T-cell (primary cell): ENCODE measurements around the gene RNF25. TPM values are rescaled to one million over a fixed set of nuclear protein-coding genes. Genes with fewer than 3 reads are reported as not detected.
A peak's percentile ranks its signal among the peaks of the same experiment; 100 is the strongest.

Source experiments
- ATAC-seq, 4 experiments: fragments of 200-7000 bp in 3 of 4; fragments of 150-1000 bp in 1 of 4; cut with Tn5 transposase; replicated peaks in 1 of 4; 1 replicate in 3 of 4; 2 replicates in 1 of 4; pipeline ENCODE4 v1.10.0; 2021; ENCODE audit warnings: moderate library complexity in 3 of 4, mild to moderate bottlenecking in 2 of 4, moderate number of reproducible peaks in 1 of 4
- CTCF ChIA-PET, 2 donors: fragments of 300-600 bp; sonication (Branson Sonifier 250); formaldehyde crosslinking; loops; one replicate each; lab custom pipeline; 2022; ENCODE audit warnings: antibody characterized with exemption in 2 of 2; lab: Charles Lee
- POLR2A ChIA-PET, 2 donors: fragments of 300-600 bp; sonication (Branson Sonifier 250); formaldehyde crosslinking; loops; one replicate each; lab custom pipeline; 2022; ENCODE audit warnings: antibody characterized with exemption in 2 of 2; lab: Charles Lee
- DNase-seq, 35 experiments: peaks; one replicate each; pipeline versions ENCODE4 v3.0.0 to v3.0.0-alpha.2; 2013 to 2023
- H3K27ac ChIP-seq: one replicate; pipeline ENCODE4 v1.5.1; 2013; ENCODE audit warnings: low read length
- H3K27me3 ChIP-seq, 2 experiments: replicated peaks in 1 of 2; 1 replicate in 1 of 2; 2 replicates in 1 of 2; pipeline versions ENCODE4 v1.6.1 to v1.7.0; 2013; ENCODE audit warnings: low read length in 1 of 2, mixed read lengths in 1 of 2; ENCODE audit not compliant: control insufficient read depth in 2 of 2, insufficient read depth in 2 of 2; ENCODE audit errors: extremely low read depth in 1 of 2
- H3K36me3 ChIP-seq, 2 donors: 1 replicate in 1 of 2; 2 replicates in 1 of 2; pipeline versions ENCODE4 v1.6.1 to v1.7.0; 2013; ENCODE audit warnings: low read length in 1 of 2; ENCODE audit not compliant: control insufficient read depth in 2 of 2, insufficient read depth in 1 of 2; ENCODE audit errors: extremely low read depth in 1 of 2
- H3K4me1 ChIP-seq, 2 experiments: 1 replicate in 1 of 2; 2 replicates in 1 of 2; pipeline versions ENCODE4 v1.6.1 to v1.7.0; 2013; ENCODE audit warnings: low read length in 2 of 2, mixed read lengths in 1 of 2; ENCODE audit not compliant: insufficient read depth in 2 of 2, control insufficient read depth in 1 of 2; ENCODE audit errors: extremely low read depth in 1 of 2
- H3K4me3 ChIP-seq, 2 donors: 1 replicate in 1 of 2; 2 replicates in 1 of 2; pipeline versions ENCODE4 v1.5.1 to v1.7.0; 2013; ENCODE audit warnings: mild to moderate bottlenecking in 2 of 2, low read length in 1 of 2, moderate library complexity in 1 of 2; ENCODE audit not compliant: control insufficient read depth in 1 of 2; ENCODE audit errors: extremely low read depth in 1 of 2
- H3K9me3 ChIP-seq: 2 replicates; pipeline ENCODE4 v1.7.0; 2013
- H3K27ac Mint-ChIP-seq, 2 donors: one replicate each; pipeline ENCODE4 v1.8.0; 2020 to 2021; ENCODE audit warnings: mild to moderate bottlenecking in 2 of 2, mixed read lengths in 2 of 2
- H3K27me3 Mint-ChIP-seq, 2 donors: one replicate each; pipeline ENCODE4 v1.8.0; 2021 to 2022; ENCODE audit warnings: mixed read lengths in 2 of 2
- H3K36me3 Mint-ChIP-seq: one replicate; pipeline ENCODE4 v1.8.0; 2021; ENCODE audit warnings: mixed read lengths
- H3K4me1 Mint-ChIP-seq, 3 donors: one replicate each; pipeline ENCODE4 v1.8.0; 2020 to 2022; ENCODE audit warnings: mixed read lengths in 3 of 3, mild to moderate bottlenecking in 1 of 3
- H3K4me3 Mint-ChIP-seq, 3 donors: one replicate each; pipeline ENCODE4 v1.8.0; 2020 to 2022; ENCODE audit warnings: mild to moderate bottlenecking in 3 of 3, mixed read lengths in 3 of 3, moderate library complexity in 3 of 3
- H3K9me3 Mint-ChIP-seq, 3 donors: one replicate each; pipeline ENCODE4 v1.8.0; 2020 to 2022; ENCODE audit warnings: mixed read lengths in 3 of 3
- WGBS: methylation state at CpG from one replicate; pipeline ENCODE4 v1.1.5; 2013; ENCODE audit warnings: missing lambda C conversion rate; ENCODE audit not compliant: insufficient coverage; 5-methylcytosine and 5-hydroxymethylcytosine counted together
- total RNA-seq, 35 experiments: library from RNA in 6 of 35; stranded (reverse) in 6 of 35; fragments of 120-200 nt in 1 of 35; gene quantifications; one replicate each; pipeline versions ENCODE4 v1.2.1 to v1.2.4 and lab custom pipeline; 2013 to 2026

Gene RNF25
- total RNA-seq, 5 donors from 2014 or later (not counting 1 experiment from before 2014, with no cell fraction given): 15.6 to 33.1 (median 29.0) TPM

DNA sequence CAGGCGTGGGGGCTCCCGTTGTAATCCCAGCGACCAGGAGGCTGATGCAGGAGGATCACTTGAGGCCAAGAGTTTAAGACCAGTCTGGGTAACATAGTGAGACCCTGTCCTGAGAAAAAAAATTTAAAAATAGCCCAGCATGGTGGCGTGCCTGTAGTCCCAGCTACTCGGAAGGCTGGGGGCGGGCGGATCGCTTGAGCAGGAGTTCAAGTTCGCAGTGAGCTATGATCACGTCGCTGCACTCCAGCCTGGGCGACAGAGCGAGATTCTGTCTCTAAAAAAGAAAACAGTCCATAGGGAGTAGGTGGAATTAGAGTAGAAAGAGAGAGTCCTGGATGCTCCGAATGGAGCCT lies 38.5 kb upstream of the RNF25 start:
- Histone ChIP-seq H3K27ac (no peak overlapping the region), H3K27me3 (peaks cover 0 to 9% of the 10 kb centered on the region in 2 experiments), H3K9me3 (no peaks in the 10 kb centered on the region), H3K4me3 (peak overlapping the region; percentile 30 to 64), H3K4me1 (peaks cover 6 to 21% of the 10 kb centered on the region in 2 experiments), H3K36me3 (no peaks in the 10 kb centered on the region)
- POLR2A ChIA-PET: interaction anchor here (0.6 to 0.7 kb wide), 3 partner anchors 51 to 166 kb away, joined by 3 to 6 read pairs (median 5); partner anchors contain the start of genes BCS1L (in 1 of the 2) and ZNF142 (in 1 of the 2)
- Mint-ChIP-seq H3K9me3 (no peaks in the 10 kb centered on the region), H3K27ac (peak overlapping the region; percentile 23 to 86), H3K27me3 (peaks cover 6 to 10% of the 10 kb centered on the region in 2 donors), H3K4me1 (peaks cover 19 to 22% (median 21%) of the 10 kb centered on the region in 3 donors), H3K36me3 (no peaks in the 10 kb centered on the region), H3K4me3 (peak overlapping the region; percentile 92 to 98 (median 95))
- 87% methylated on average over 5 of the region's 14 CpGs for WGBS
- CTCF ChIA-PET: interaction anchor here (0.6 to 1.9 kb wide), 14 partner anchors 12 to 678 kb away, joined by 3 to 11 read pairs (median 4); partner anchors contain the start of genes AAMP (in 1 of the 2), BCS1L (in 1 of the 2), DNPEP (in 1 of the 2) and PNKD (in 1 of the 2)
- no peak for ATAC-seq
- no peak for DNase-seq

DNA sequence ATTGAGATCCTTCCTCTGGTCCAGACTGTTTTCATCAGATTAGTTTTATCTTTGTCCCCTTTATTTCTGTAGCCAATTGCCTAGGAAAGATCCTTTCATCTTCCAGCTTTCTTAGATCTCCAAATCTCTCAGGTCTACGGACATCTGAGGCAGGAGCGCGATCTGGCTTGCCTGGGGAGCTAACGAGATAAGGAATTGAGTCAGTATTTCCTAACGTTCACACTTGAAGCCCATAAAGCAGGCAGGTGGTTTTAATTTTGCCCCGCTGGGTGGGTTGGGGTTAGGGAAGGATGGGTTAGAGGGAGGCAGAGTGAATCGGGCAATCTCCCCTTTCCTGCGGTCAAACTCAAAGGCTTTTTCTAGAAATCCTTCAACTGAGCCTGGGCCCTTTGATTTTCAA lies 38.1 kb upstream of the RNF25 start:
- CTCF ChIA-PET: interaction anchor here (0.5 to 1.9 kb wide), 16 partner anchors 12 to 678 kb away, joined by 3 to 11 read pairs (median 4); partner anchors contain the start of genes AAMP (in 1 of the 2), BCS1L (in 1 of the 2), DNPEP (in 1 of the 2) and PNKD (in 1 of the 2)
- no peak overlapping the region for H3K27ac Mint-ChIP-seq
- POLR2A ChIA-PET: interaction anchor here (0.6 to 0.7 kb wide), 2 partner anchors 50 to 165 kb away, joined by 3 to 5 read pairs; partner anchors contain the start of genes BCS1L (in 1 of the 2) and ZNF142 (in 1 of the 2)
- H3K36me3 Mint-ChIP-seq: no peaks in the 10 kb centered on the region
- H3K9me3 Mint-ChIP-seq: no peaks in the 10 kb centered on the region
- H3K4me1 Mint-ChIP-seq: peaks cover 19 to 22% (median 21%) of the 10 kb centered on the region in 3 donors
- Histone ChIP-seq H3K27me3 (peaks cover 0 to 9% of the 10 kb centered on the region in 2 experiments), H3K9me3 (no peaks in the 10 kb centered on the region), H3K36me3 (no peaks in the 10 kb centered on the region), H3K4me3 (no peak overlapping the region), H3K27ac (no peak overlapping the region), H3K4me1 (peaks cover 6 to 21% of the 10 kb centered on the region in 2 experiments)
- peaks cover 6 to 10% of the 10 kb centered on the region in 2 donors for H3K27me3 Mint-ChIP-seq
- no peak for ATAC-seq
- peak overlapping the region in 1 of 3 donors; percentile 92 for H3K4me3 Mint-ChIP-seq
- WGBS: 93% methylated on average over 4 of the region's 8 CpGs
- DNase-seq: peak in 1 of 35 experiments; percentile 7

DNA sequence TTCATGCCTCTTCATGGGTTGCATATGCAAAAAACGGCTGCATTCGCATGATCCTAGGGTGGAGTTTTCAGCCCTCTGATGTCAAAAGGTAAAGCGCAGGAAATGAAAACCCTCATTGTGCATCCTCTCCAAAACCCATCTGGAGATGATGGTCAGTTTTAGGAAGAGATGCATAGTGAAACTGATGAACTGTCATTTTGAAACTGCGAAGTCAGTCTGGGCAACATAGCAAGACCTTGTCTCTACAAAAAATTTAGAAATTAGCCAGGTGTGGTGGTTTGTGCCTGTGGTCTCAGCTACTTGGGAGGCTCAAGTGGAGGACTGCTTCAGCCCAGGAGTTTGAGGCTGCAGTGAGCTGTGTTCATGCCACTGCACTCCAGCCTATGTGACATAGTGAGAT lies 36.3 kb upstream of the RNF25 start:
- no peaks in the 10 kb centered on the region for H3K36me3 Mint-ChIP-seq
- ATAC-seq: no peak
- H3K27ac Mint-ChIP-seq: no peak overlapping the region
- H3K9me3 ChIP-seq: no peaks in the 10 kb centered on the region
- H3K9me3 Mint-ChIP-seq: no peaks in the 10 kb centered on the region
- no peaks in the 10 kb centered on the region for H3K36me3 ChIP-seq
- H3K4me3 ChIP-seq: no peak overlapping the region
- peaks cover 6 to 10% of the 10 kb centered on the region in 2 donors for H3K27me3 Mint-ChIP-seq
- peaks cover 0 to 9% of the 10 kb centered on the region in 2 experiments for H3K27me3 ChIP-seq
- no peak overlapping the region for H3K4me3 Mint-ChIP-seq
- CTCF ChIA-PET: interaction anchor here (0.6 to 0.8 kb wide), 4 partner anchors 20 to 180 kb away, joined by 3 to 11 read pairs (median 4); no protein-coding TSS in a partner anchor
- H3K4me1 Mint-ChIP-seq: peaks cover 12 to 15% (median 13%) of the 10 kb centered on the region in 3 donors
- WGBS: 86% methylated on average over 1 of the region's 4 CpGs
- H3K4me1 ChIP-seq: peaks cover 6 to 21% of the 10 kb centered on the region in 2 experiments
- H3K27ac ChIP-seq: no peak overlapping the region
- POLR2A ChIA-PET: interaction anchor here (0.6 to 0.7 kb wide), 2 partner anchors 21 to 417 kb away, joined by 5 to 11 read pairs; no protein-coding TSS in a partner anchor
- DNase-seq: no peak

DNA sequence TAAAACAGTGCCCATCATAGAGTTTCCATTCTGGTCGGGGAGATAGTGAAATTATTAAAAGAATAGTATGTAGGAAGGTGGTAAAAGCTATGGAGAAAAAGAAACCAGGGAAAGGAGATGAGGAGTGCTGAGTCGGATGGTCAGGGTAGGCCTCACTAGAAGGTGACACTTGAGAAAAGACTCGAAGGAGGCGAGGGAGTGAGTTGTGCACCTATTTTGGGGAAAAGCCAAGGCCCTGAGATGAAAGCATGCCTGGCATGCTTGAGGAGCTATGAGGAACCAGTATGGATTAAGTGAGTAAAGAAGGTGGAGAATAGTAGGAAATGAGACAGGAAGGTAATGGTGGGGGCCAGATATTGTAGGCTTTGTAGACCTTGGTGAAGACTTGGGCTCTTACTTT lies 31.5 kb upstream of the RNF25 start:
- ATAC-seq: no peak
- H3K27me3 Mint-ChIP-seq: peaks cover 6 to 10% of the 10 kb centered on the region in 2 donors
- H3K27ac Mint-ChIP-seq: no peak overlapping the region
- no peak for DNase-seq
- ChIA-PET CTCF (no interaction called here), POLR2A (no interaction called here)
- H3K36me3 ChIP-seq: peaks cover 0 to 2% of the 10 kb centered on the region in 2 donors
- peaks cover 0 to 9% of the 10 kb centered on the region in 2 experiments for H3K27me3 ChIP-seq
- H3K4me3 ChIP-seq: no peak overlapping the region
- no peaks in the 10 kb centered on the region for H3K9me3 ChIP-seq
- no peaks in the 10 kb centered on the region for H3K9me3 Mint-ChIP-seq
- no peak overlapping the region for H3K4me3 Mint-ChIP-seq
- H3K36me3 Mint-ChIP-seq: peaks cover 10% of the 10 kb centered on the region
- H3K4me1 ChIP-seq: no peaks in the 10 kb centered on the region
- H3K4me1 Mint-ChIP-seq: no peaks in the 10 kb centered on the region
- WGBS: 75% methylated on average over 4 of the region's 4 CpGs
- H3K27ac ChIP-seq: no peak overlapping the region

DNA sequence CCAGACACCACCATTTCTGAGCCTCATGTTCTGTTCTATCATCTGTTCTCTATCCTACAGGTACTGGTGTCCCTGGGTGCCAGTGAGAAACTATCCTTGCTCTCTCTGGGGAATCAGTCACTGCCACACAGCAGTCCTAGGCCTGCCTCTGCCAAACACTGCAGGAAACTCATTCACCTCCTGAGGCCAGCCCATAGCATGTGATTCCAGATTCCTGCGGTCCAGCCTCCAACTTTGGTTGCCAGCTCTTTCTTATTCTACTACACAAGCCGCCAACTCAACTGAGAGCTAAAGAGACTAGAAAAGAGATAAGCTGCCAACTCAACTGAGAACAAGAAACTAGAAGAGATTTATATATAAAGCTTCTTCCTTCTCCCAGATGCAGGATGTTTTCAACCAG lies 30.0 kb upstream of the RNF25 start:
- DNase-seq (no peak), ATAC-seq (no peak)
- Mint-ChIP-seq H3K27me3 (peaks cover 6 to 10% of the 10 kb centered on the region in 2 donors), H3K4me1 (no peaks in the 10 kb centered on the region), H3K9me3 (no peaks in the 10 kb centered on the region), H3K4me3 (no peak overlapping the region), H3K27ac (no peak overlapping the region), H3K36me3 (peaks cover 10% of the 10 kb centered on the region)
- ChIA-PET POLR2A (no interaction called here), CTCF (no interaction called here)
- Histone ChIP-seq H3K9me3 (no peaks in the 10 kb centered on the region), H3K4me3 (no peak overlapping the region), H3K27me3 (peaks cover 0 to 7% of the 10 kb centered on the region in 2 experiments), H3K36me3 (peaks cover 0 to 2% of the 10 kb centered on the region in 2 donors), H3K27ac (no peak overlapping the region), H3K4me1 (no peaks in the 10 kb centered on the region)
- no CpG with 5 or more reads among the region's 2 CpGs for WGBS

DNA sequence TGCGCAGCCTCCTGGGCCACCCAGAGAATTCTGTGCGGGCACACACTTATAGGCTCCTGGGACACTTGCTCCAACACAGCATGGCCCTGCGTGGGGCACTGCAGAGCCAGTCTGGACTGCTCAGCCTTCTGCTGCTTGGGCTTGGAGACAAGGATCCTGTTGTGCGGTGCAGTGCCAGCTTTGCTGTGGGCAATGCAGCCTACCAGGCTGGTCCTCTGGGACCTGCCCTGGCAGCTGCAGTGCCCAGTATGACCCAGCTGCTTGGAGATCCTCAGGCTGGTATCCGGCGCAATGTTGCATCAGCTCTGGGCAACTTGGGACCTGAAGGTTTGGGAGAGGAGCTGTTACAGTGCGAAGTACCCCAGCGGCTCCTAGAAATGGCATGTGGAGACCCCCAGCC lies 27.1 kb upstream of the RNF25 start:
- Mint-ChIP-seq H3K4me1 (no peaks in the 10 kb centered on the region), H3K4me3 (no peak overlapping the region), H3K27ac (no peak overlapping the region), H3K36me3 (peaks cover 19% of the 10 kb centered on the region), H3K9me3 (no peaks in the 10 kb centered on the region), H3K27me3 (no peaks in the 10 kb centered on the region)
- ChIA-PET POLR2A (interaction anchor here in 1 of 2 donors (1.6 kb wide), 1 partner anchor 12 kb away, joined by 4 read pairs; no protein-coding TSS in a partner anchor), CTCF (no interaction called here)
- H3K4me1 ChIP-seq: no peaks in the 10 kb centered on the region
- H3K4me3 ChIP-seq: no peak overlapping the region
- H3K9me3 ChIP-seq: no peaks in the 10 kb centered on the region
- ATAC-seq (no peak), DNase-seq (no peak)
- 95% methylated on average over 8 of the region's 8 CpGs for WGBS
- H3K27ac ChIP-seq: no peak overlapping the region
- H3K36me3 ChIP-seq: peaks cover 0 to 2% of the 10 kb centered on the region in 2 donors
- H3K27me3 ChIP-seq: no peaks in the 10 kb centered on the region
